Neural progenitor cell (in vitro differentiated cells): Measurements from ENCODE around the gene USP36. TPM values are rescaled to one million over a fixed set of nuclear protein-coding genes. Genes with fewer than 3 reads are reported as not detected.

Experiments used
- DNase-seq: peaks from one replicate; pipeline ENCODE4 v3.0.0-alpha.2; 2016; ENCODE audit warnings: low spot score
- H2AFZ ChIP-seq: fragments of 200-600 bp; sonication (generic); replicated peaks from 2 replicates; pipeline ENCODE4 v1.6.1; 2016; ENCODE audit warnings: antibody characterized with exemption
- H3F3A ChIP-seq: fragments of 200-600 bp; sonication (generic); 2 replicates; pipeline ENCODE4 v1.6.1; 2016; ENCODE audit warnings: antibody characterized with exemption, low read depth
- H3K27ac ChIP-seq: fragments of 200-600 bp; sonication (generic); 2 replicates; pipeline ENCODE4 v1.5.1; 2016; ENCODE audit warnings: mild to moderate bottlenecking
- H3K27me3 ChIP-seq: fragments of 200-600 bp; sonication (generic); 2 replicates; pipeline ENCODE4 v1.6.1; 2016; ENCODE audit warnings: mild to moderate bottlenecking, moderate library complexity
- H3K36me3 ChIP-seq: fragments of 200-600 bp; sonication (generic); 2 replicates; pipeline ENCODE4 v1.5.1; 2016
- H3K4me1 ChIP-seq: fragments of 200-600 bp; sonication (generic); 2 replicates; pipeline ENCODE4 v1.6.1; 2016; ENCODE audit warnings: mixed run types
- H3K4me2 ChIP-seq: fragments of 200-600 bp; sonication (generic); 2 replicates; pipeline ENCODE4 v1.6.1; 2016
- H3K4me3 ChIP-seq: fragments of 200-600 bp; sonication (generic); 2 replicates; pipeline ENCODE4 v1.5.1; 2016
- H3K79me2 ChIP-seq: fragments of 200-600 bp; sonication (generic); 2 replicates; pipeline ENCODE4 v1.6.1; 2016; ENCODE audit warnings: low read depth
- H3K9ac ChIP-seq: fragments of 200-600 bp; sonication (generic); 2 replicates; pipeline ENCODE4 v1.6.1; 2016
- H3K9me3 ChIP-seq: fragments of 200-600 bp; sonication (generic); 2 replicates; pipeline ENCODE4 v1.5.1; 2016; ENCODE audit warnings: low read depth
- H4K20me1 ChIP-seq: fragments of 200-600 bp; sonication (generic); 2 replicates; pipeline ENCODE4 v1.6.1; 2016; ENCODE audit warnings: low read depth
- H3K27ac Mint-ChIP-seq: 3 replicates; pipeline ENCODE4 v1.8.0; 2021; ENCODE audit warnings: mixed read lengths
- H3K27me3 Mint-ChIP-seq: 2 replicates; pipeline ENCODE4 v1.8.0; 2022; ENCODE audit warnings: low read depth, mild to moderate bottlenecking, inconsistent platforms, moderate library complexity, mixed read lengths; ENCODE audit not compliant: insufficient read depth
- H3K36me3 Mint-ChIP-seq: 3 replicates; pipeline ENCODE4 v1.8.0; 2021; ENCODE audit warnings: mixed read lengths
- H3K4me1 Mint-ChIP-seq: 3 replicates; pipeline ENCODE4 v1.8.0; 2021; ENCODE audit warnings: mixed read lengths
- H3K4me3 Mint-ChIP-seq: 3 replicates; pipeline ENCODE4 v1.8.0; 2021; ENCODE audit warnings: mild to moderate bottlenecking, moderate library complexity, mixed read lengths
- H3K9me3 Mint-ChIP-seq: 3 replicates; pipeline ENCODE4 v1.8.0; 2020; ENCODE audit warnings: mixed read lengths
- EZH2 ChIP-seq: fragments of 200-600 bp; sonication (generic); IDR thresholded peaks from 2 replicates; pipeline ENCODE4 v1.6.1; 2017; ENCODE audit warnings: antibody characterized with exemption, mild to moderate bottlenecking, moderate library complexity
- EZH2phosphoT487 ChIP-seq: fragments of 200-600 bp; sonication (generic); IDR thresholded peaks from 2 replicates; pipeline ENCODE4 v1.6.1; 2017; ENCODE audit warnings: antibody characterized with exemption
- total RNA-seq: library from RNA; depleted of rRNA; stranded (reverse); fragments of >200 nt; gene quantifications from 2 replicates; pipeline ENCODE4 v1.2.3, GENCODE V29; 2015; ENCODE audit warnings: low replicate concordance
- TF ChIP-seq, protein P1 (sequence below): fragments of 200-600 bp; sonication (generic); IDR thresholded peaks from 2 replicates; pipeline ENCODE4 v1.5.1; 2017; ENCODE audit warnings: antibody characterized with exemption, mild to moderate bottlenecking

The USP36 gene
- total RNA-seq, 1 donor from 2014 or later, result 16.6 TPM

GRCh38 chr17:78888941-78889518, 48.4 kb upstream of the USP36 start:
- peaks cover 2% of the 10 kb centered on the region for H3K27me3 Mint-ChIP-seq
- Histone ChIP-seq H3K9ac (no peak overlapping the region), H3K27me3 (no peaks in the 10 kb centered on the region), H3K36me3 (no peaks in the 10 kb centered on the region), H3K4me2 (no peak overlapping the region), H3K4me1 (peaks cover 9% of the 10 kb centered on the region), H3K27ac (no peak overlapping the region), H4K20me1 (peaks cover 45% of the 10 kb centered on the region), H3K79me2 (peaks cover 5% of the 10 kb centered on the region), H3F3A (peaks cover 10% of the 10 kb centered on the region), H3K9me3 (no peaks in the 10 kb centered on the region), H3K4me3 (no peak overlapping the region), H2AFZ (no peak overlapping the region)
- H3K27ac Mint-ChIP-seq, result no peak overlapping the region
- H3K4me3 Mint-ChIP-seq, result no peak overlapping the region
- TF ChIP-seq EZH2phosphoT487 (no peak), EZH2 (no peak)
- TF ChIP-seq, protein P1, sequence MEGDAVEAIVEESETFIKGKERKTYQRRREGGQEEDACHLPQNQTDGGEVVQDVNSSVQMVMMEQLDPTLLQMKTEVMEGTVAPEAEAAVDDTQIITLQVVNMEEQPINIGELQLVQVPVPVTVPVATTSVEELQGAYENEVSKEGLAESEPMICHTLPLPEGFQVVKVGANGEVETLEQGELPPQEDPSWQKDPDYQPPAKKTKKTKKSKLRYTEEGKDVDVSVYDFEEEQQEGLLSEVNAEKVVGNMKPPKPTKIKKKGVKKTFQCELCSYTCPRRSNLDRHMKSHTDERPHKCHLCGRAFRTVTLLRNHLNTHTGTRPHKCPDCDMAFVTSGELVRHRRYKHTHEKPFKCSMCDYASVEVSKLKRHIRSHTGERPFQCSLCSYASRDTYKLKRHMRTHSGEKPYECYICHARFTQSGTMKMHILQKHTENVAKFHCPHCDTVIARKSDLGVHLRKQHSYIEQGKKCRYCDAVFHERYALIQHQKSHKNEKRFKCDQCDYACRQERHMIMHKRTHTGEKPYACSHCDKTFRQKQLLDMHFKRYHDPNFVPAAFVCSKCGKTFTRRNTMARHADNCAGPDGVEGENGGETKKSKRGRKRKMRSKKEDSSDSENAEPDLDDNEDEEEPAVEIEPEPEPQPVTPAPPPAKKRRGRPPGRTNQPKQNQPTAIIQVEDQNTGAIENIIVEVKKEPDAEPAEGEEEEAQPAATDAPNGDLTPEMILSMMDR, result no peak
- H3K4me1 Mint-ChIP-seq, result peaks cover 54% of the 10 kb centered on the region
- peaks cover 3% of the 10 kb centered on the region for H3K36me3 Mint-ChIP-seq
- DNase-seq, result no peak
- H3K9me3 Mint-ChIP-seq, result no peaks in the 10 kb centered on the region

- Histone ChIP-seq H3K79me2 (peaks cover 15% of the 10 kb centered on the region), H3K4me3 (no peak overlapping the region), H3K4me2 (no peak overlapping the region), H4K20me1 (peaks cover 43% of the 10 kb centered on the region), H3K36me3 (no peaks in the 10 kb centered on the region), H3K27ac (no peak overlapping the region), H3K27me3 (no peaks in the 10 kb centered on the region), H3K9me3 (no peaks in the 10 kb centered on the region), H3F3A (peaks cover 22% of the 10 kb centered on the region), H2AFZ (no peak overlapping the region), H3K9ac (no peak overlapping the region), H3K4me1 (peaks cover 25% of the 10 kb centered on the region)
- Mint-ChIP-seq H3K27me3 (peaks cover 2% of the 10 kb centered on the region), H3K4me3 (no peak overlapping the region), H3K9me3 (no peaks in the 10 kb centered on the region), H3K36me3 (peaks cover 3% of the 10 kb centered on the region), H3K4me1 (peaks cover 55% of the 10 kb centered on the region), H3K27ac (peak overlapping the region; percentile 72)
- no peak for TF ChIP-seq EZH2phosphoT487
- TF ChIP-seq, protein P1, result no peak
- no peak for TF ChIP-seq EZH2
- DNase-seq, result no peak
These were observed 46.3 kb upstream of the USP36 start for GRCh38 chr17:78886954-78887353.

DNA sequence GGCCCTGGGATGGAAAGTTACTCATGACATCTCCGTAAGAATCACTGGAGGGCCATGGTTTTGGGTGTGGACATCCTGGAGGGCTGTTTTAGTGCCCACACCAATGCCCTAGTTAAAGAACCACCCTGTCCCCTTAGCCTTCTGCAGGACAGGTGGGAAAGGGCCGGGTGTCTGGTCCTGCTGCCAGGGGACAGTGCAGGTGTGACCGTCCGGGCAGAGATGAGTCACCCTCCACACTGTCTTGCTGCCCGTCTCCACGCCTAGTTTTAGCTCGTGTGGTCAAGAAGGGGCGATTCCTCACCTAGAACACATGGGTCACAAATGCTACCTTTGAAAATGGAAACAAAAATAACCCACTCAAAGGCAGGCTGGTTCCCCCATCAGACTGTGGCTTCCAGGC, 45.3 kb upstream of the USP36 start:
- peaks cover 5% of the 10 kb centered on the region for H3K27me3 Mint-ChIP-seq
- H3K4me3 Mint-ChIP-seq, result no peak overlapping the region
- no peak overlapping the region for H2AFZ ChIP-seq
- peaks cover 50% of the 10 kb centered on the region for H3K4me1 Mint-ChIP-seq
- TF ChIP-seq EZH2 (no peak), EZH2phosphoT487 (no peak)
- TF ChIP-seq, protein P1, result no peak
- H3K4me2 ChIP-seq, result no peak overlapping the region
- H4K20me1 ChIP-seq, result peaks cover 36% of the 10 kb centered on the region
- no peak overlapping the region for H3K4me3 ChIP-seq
- no peak overlapping the region for H3K27ac ChIP-seq
- H3F3A ChIP-seq, result peaks cover 22% of the 10 kb centered on the region
- H3K27me3 ChIP-seq, result no peaks in the 10 kb centered on the region
- peaks cover 25% of the 10 kb centered on the region for H3K4me1 ChIP-seq
- no peaks in the 10 kb centered on the region for H3K36me3 ChIP-seq
- no peak overlapping the region for H3K9ac ChIP-seq
- no peak for DNase-seq
- peaks cover 24% of the 10 kb centered on the region for H3K79me2 ChIP-seq
- H3K9me3 ChIP-seq, result no peaks in the 10 kb centered on the region
- no peak overlapping the region for H3K27ac Mint-ChIP-seq
- H3K36me3 Mint-ChIP-seq, result peaks cover 5% of the 10 kb centered on the region
- no peaks in the 10 kb centered on the region for H3K9me3 Mint-ChIP-seq
